OCI-LY3 (cell line): ENCODE data around the gene GRK1.

ENCODE experiments used
- H2AFZ ChIP-seq: fragments of 200-600, 300-600 bp; shearing (Covaris generic); 2 replicates; pipeline ENCODE4 v1.6.0; 2014; ENCODE audit warnings: antibody characterized with exemption, low read depth, low read length
- H3K27ac ChIP-seq: fragments of 200-600, 300-600 bp; sonication (generic); 2 replicates; pipeline ENCODE4 v1.5.1; 2014; ENCODE audit warnings: mild to moderate bottlenecking, low read length, moderate library complexity, mixed read lengths
- H3K27me3 ChIP-seq: fragments of 200-600, 300-600 bp; sonication (generic); 2 replicates; pipeline ENCODE4 v1.6.1; 2014; ENCODE audit warnings: low read depth, low read length, mixed read lengths
- H3K36me3 ChIP-seq: fragments of 200-600, 300-600 bp; sonication (generic); replicated peaks from 2 replicates; pipeline ENCODE3; 2014; ENCODE audit warnings: low read depth, low read length, mixed read lengths
- H3K4me1 ChIP-seq: fragments of 300-600, 200-600 bp; sonication (generic); 2 replicates; pipeline ENCODE4 v1.6.1; 2014; ENCODE audit warnings: low read length, mixed read lengths
- H3K4me2 ChIP-seq: fragments of 200-600, 300-600 bp; sonication (generic); 2 replicates; pipeline ENCODE4 v1.6.1; 2014; ENCODE audit warnings: low read length, mixed read lengths
- H3K4me3 ChIP-seq: fragments of 300-600, 200-600 bp; sonication (generic); 2 replicates; pipeline ENCODE4 v1.5.1; 2014; ENCODE audit warnings: antibody characterized with exemption, mild to moderate bottlenecking, low read length, moderate library complexity
- H3K79me2 ChIP-seq: fragments of 300-600, 200-600 bp; shearing (Covaris generic); 2 replicates; pipeline ENCODE4 v1.6.1; 2014; ENCODE audit warnings: mild to moderate bottlenecking, low read length, mixed read lengths
- H3K9ac ChIP-seq: fragments of 300-600, 200-600 bp; shearing (Covaris generic); 2 replicates; pipeline ENCODE4 v1.6.0; 2014; ENCODE audit warnings: mild to moderate bottlenecking, low read length, moderate library complexity
- H3K9me3 ChIP-seq: fragments of 200-600, 300-600 bp; shearing (Covaris generic); 2 replicates; pipeline ENCODE4 v1.6.1; 2014; ENCODE audit warnings: low read length, mixed read lengths; ENCODE audit not compliant: insufficient read depth
- H4K20me1 ChIP-seq: fragments of 200-600, 300-600 bp; sonication (generic); 2 replicates; pipeline ENCODE4 v1.6.1; 2016; ENCODE audit warnings: low read length, mixed read lengths; ENCODE audit not compliant: insufficient read depth
- CTCF ChIP-seq: fragments of 200-600, 300-600 bp; sonication (generic); IDR thresholded peaks from 2 replicates; pipeline ENCODE4 v1.5.1; 2014; ENCODE audit warnings: antibody characterized with exemption, low read length, low read depth
- EZH2phosphoT487 ChIP-seq: fragments of 200-600 bp; shearing (Covaris generic); IDR thresholded peaks from 2 replicates; pipeline ENCODE4 v1.6.1; 2018; ENCODE audit warnings: antibody characterized with exemption, mixed run types, low read depth

The GRK1 gene

GRCh38 chr13:113770441-113770840 is 103.4 kb downstream of the GRK1 start:
- Histone ChIP-seq H3K4me1 (no peaks in the 10 kb centered on the region), H3K4me2 (no peak overlapping the region), H3K9ac (no peak overlapping the region), H3K27me3 (peaks cover 35% of the 10 kb centered on the region), H3K79me2 (no peaks in the 10 kb centered on the region), H2AFZ (no peak overlapping the region), H3K9me3 (no peaks in the 10 kb centered on the region), H3K36me3 (no peaks in the 10 kb centered on the region), H4K20me1 (no peaks in the 10 kb centered on the region), H3K27ac (no peak overlapping the region), H3K4me3 (no peak overlapping the region)
- no peak for TF ChIP-seq CTCF
- TF ChIP-seq EZH2phosphoT487 = no peak

- no peak overlapping the region for H3K27ac ChIP-seq
- peaks cover 35% of the 10 kb centered on the region for H3K27me3 ChIP-seq
- no peaks in the 10 kb centered on the region for H3K9me3 ChIP-seq
- H2AFZ ChIP-seq = no peak overlapping the region
- no peaks in the 10 kb centered on the region for H4K20me1 ChIP-seq
- no peaks in the 10 kb centered on the region for H3K79me2 ChIP-seq
- TF ChIP-seq CTCF (no peak), EZH2phosphoT487 (no peak)
- no peaks in the 10 kb centered on the region for H3K4me1 ChIP-seq
- H3K4me3 ChIP-seq = no peak overlapping the region
- no peak overlapping the region for H3K9ac ChIP-seq
- H3K36me3 ChIP-seq = no peaks in the 10 kb centered on the region
- H3K4me2 ChIP-seq = no peak overlapping the region
Measured at GRCh38 chr13:113770937-113771336, 103.9 kb downstream of the GRK1 start.

- H2AFZ ChIP-seq = no peak overlapping the region
- H3K36me3 ChIP-seq = no peaks in the 10 kb centered on the region
- TF ChIP-seq CTCF (no peak), EZH2phosphoT487 (no peak)
- no peak overlapping the region for H3K4me3 ChIP-seq
- no peaks in the 10 kb centered on the region for H4K20me1 ChIP-seq
- H3K4me1 ChIP-seq = no peaks in the 10 kb centered on the region
- H3K79me2 ChIP-seq = no peaks in the 10 kb centered on the region
- H3K9ac ChIP-seq = no peak overlapping the region
- no peak overlapping the region for H3K4me2 ChIP-seq
- H3K27me3 ChIP-seq = peaks cover 35% of the 10 kb centered on the region
- H3K27ac ChIP-seq = no peak overlapping the region
- no peaks in the 10 kb centered on the region for H3K9me3 ChIP-seq
Measured at GRCh38 chr13:113771709-113772331, 104.8 kb downstream of the GRK1 start.

GRCh38 chr13:113774177-113775107 is 107.4 kb downstream of the GRK1 start:
- Histone ChIP-seq H3K9me3 (no peaks in the 10 kb centered on the region), H3K4me2 (no peak overlapping the region), H3K27me3 (peaks cover 25% of the 10 kb centered on the region), H3K79me2 (no peaks in the 10 kb centered on the region), H3K27ac (no peak overlapping the region), H4K20me1 (no peaks in the 10 kb centered on the region), H3K36me3 (no peaks in the 10 kb centered on the region), H3K4me1 (no peaks in the 10 kb centered on the region), H2AFZ (no peak overlapping the region), H3K9ac (no peak overlapping the region), H3K4me3 (no peak overlapping the region)
- TF ChIP-seq CTCF (no peak), EZH2phosphoT487 (no peak)
